Measurements from ENCODE around the gene CSNK1G3.

The CSNK1G3 gene

GRCh38 chr5:123554601-123555000, 42.6 kb downstream of the CSNK1G3 start:
- DNase-seq (ENCODE audit: extremely low read depth in 1 of 2, low read depth in 1 of 2): no peak

GRCh38 chr5:123557907-123558306, 45.9 kb downstream of the CSNK1G3 start:
- no peak for DNase-seq (ENCODE audit: extremely low read depth in 1 of 2, low read depth in 1 of 2)

- DNase-seq (ENCODE audit: extremely low read depth in 1 of 2, low read depth in 1 of 2): no peak
Observed at GRCh38 chr5:123558762-123559433, 46.9 kb downstream of the CSNK1G3 start.

GRCh38 chr5:123559434-123559775, 47.4 kb downstream of the CSNK1G3 start:
- DNase-seq (ENCODE audit: extremely low read depth in 1 of 2, low read depth in 1 of 2): no peak

- DNase-seq (ENCODE audit: extremely low read depth in 1 of 2, low read depth in 1 of 2): no peak
Observed at GRCh38 chr5:123561230-123561629, 49.3 kb downstream of the CSNK1G3 start.

- no peak for DNase-seq (ENCODE audit: extremely low read depth in 1 of 2, low read depth in 1 of 2)
Observed at GRCh38 chr5:123571927-123572326, 60.0 kb downstream of the CSNK1G3 start.

GRCh38 chr5:123578390-123578789, 66.4 kb downstream of the CSNK1G3 start:
- no peak for DNase-seq (ENCODE audit: extremely low read depth in 1 of 2, low read depth in 1 of 2)

GRCh38 chr5:123579410-123579809, 67.4 kb downstream of the CSNK1G3 start:
- no peak for DNase-seq (ENCODE audit: extremely low read depth in 1 of 2, low read depth in 1 of 2)

- no peak for DNase-seq (ENCODE audit: extremely low read depth in 1 of 2, low read depth in 1 of 2)
Observed at GRCh38 chr5:123582550-123583285, 70.7 kb downstream of the CSNK1G3 start.

- no peak for DNase-seq (ENCODE audit: extremely low read depth in 1 of 2, low read depth in 1 of 2)
Observed at GRCh38 chr5:123585871-123586270, 73.9 kb downstream of the CSNK1G3 start.

GRCh38 chr5:123594434-123594833, 82.5 kb downstream of the CSNK1G3 start:
- no peak for DNase-seq (ENCODE audit: extremely low read depth in 1 of 2, low read depth in 1 of 2)

GRCh38 chr5:123597018-123597417, 85.0 kb downstream of the CSNK1G3 start:
- no peak for DNase-seq (ENCODE audit: extremely low read depth in 1 of 2, low read depth in 1 of 2)

- DNase-seq (ENCODE audit: extremely low read depth in 1 of 2, low read depth in 1 of 2): no peak
Observed at GRCh38 chr5:123598028-123598689, 86.2 kb downstream of the CSNK1G3 start.

GRCh38 chr5:123599171-123599570, 87.2 kb downstream of the CSNK1G3 start:
- no peak for DNase-seq (ENCODE audit: extremely low read depth in 1 of 2, low read depth in 1 of 2)

- no peak for DNase-seq (ENCODE audit: extremely low read depth in 1 of 2, low read depth in 1 of 2)
Observed at GRCh38 chr5:123601610-123602009, 89.6 kb downstream of the CSNK1G3 start.

GRCh38 chr5:123605822-123606221, 93.8 kb downstream of the CSNK1G3 start:
- DNase-seq (ENCODE audit: extremely low read depth in 1 of 2, low read depth in 1 of 2): no peak

- no peak for DNase-seq (ENCODE audit: extremely low read depth in 1 of 2, low read depth in 1 of 2)
Observed at GRCh38 chr5:123610209-123610608, 98.2 kb downstream of the CSNK1G3 start.

- DNase-seq (ENCODE audit: extremely low read depth in 1 of 2, low read depth in 1 of 2): no peak
Observed at GRCh38 chr5:123610665-123611405, 98.9 kb downstream of the CSNK1G3 start.

- no peak for DNase-seq (ENCODE audit: extremely low read depth in 1 of 2, low read depth in 1 of 2)
Observed at GRCh38 chr5:123611406-123611709, 99.4 kb downstream of the CSNK1G3 start.

- no peak for DNase-seq (ENCODE audit: extremely low read depth in 1 of 2, low read depth in 1 of 2)
Observed at GRCh38 chr5:123617561-123617960, 105.6 kb downstream of the CSNK1G3 start.

GRCh38 chr5:123626051-123626450, 114.1 kb downstream of the CSNK1G3 start:
- no peak for DNase-seq (ENCODE audit: extremely low read depth in 1 of 2, low read depth in 1 of 2)
